Right atrium auricular region (tissue), 2 donors: ENCODE data around the gene DNHD1. TPM values are rescaled to one million over a fixed set of nuclear protein-coding genes. Genes with fewer than 3 reads are reported as not detected.

ENCODE experiments used
- DNase-seq: peaks from one replicate; pipeline ENCODE4 v3.0.0-alpha.2; 2019; ENCODE audit warnings: low spot score
- H3K27ac ChIP-seq, 2 donors: fragments of 200-600 bp; sonication (generic); 1 replicate in 1 of 2; 2 replicates in 1 of 2; pipeline ENCODE4 v1.5.1; 2016 to 2019
- H3K27me3 ChIP-seq, 2 donors: fragments of 200-600 bp; sonication (generic); one replicate each; pipeline versions ENCODE4 v1.5.1 to v1.6.0; 2017 to 2019
- H3K36me3 ChIP-seq: fragments of 200-600 bp; sonication (generic); one replicate; pipeline ENCODE4 v1.5.1; 2016
- H3K4me1 ChIP-seq, 2 donors: fragments of 200-600 bp; sonication (generic); one replicate each; pipeline versions ENCODE4 v1.5.1 to v1.6.0; 2017 to 2019
- H3K4me3 ChIP-seq, 2 donors: fragments of 200-600 bp; sonication (generic); 1 replicate in 1 of 2; 2 replicates in 1 of 2; pipeline ENCODE4 v1.5.1; 2017 to 2019; ENCODE audit warnings: mild to moderate bottlenecking in 1 of 2, moderate library complexity in 1 of 2
- H3K9me3 ChIP-seq, 2 donors: fragments of 200-600 bp; sonication (generic); one replicate each; pipeline ENCODE4 v1.5.1; 2019
- total RNA-seq, 2 donors: library from RNA; depleted of rRNA; stranded (reverse); fragments of >200 nt; gene quantifications; one replicate each; pipeline ENCODE4 v1.1.0, GENCODE V29; 2016
- TF ChIP-seq, protein P1 (sequence below), 2 donors: fragments of 200-600 bp; sonication (generic); IDR thresholded peaks; one replicate each; pipeline ENCODE4 v1.5.1; 2019; ENCODE audit warnings: antibody characterized with exemption in 2 of 2

DNHD1 gene
- total RNA-seq, 2 donors from 2014 or later: 4.4 to 4.8 TPM

DNA sequence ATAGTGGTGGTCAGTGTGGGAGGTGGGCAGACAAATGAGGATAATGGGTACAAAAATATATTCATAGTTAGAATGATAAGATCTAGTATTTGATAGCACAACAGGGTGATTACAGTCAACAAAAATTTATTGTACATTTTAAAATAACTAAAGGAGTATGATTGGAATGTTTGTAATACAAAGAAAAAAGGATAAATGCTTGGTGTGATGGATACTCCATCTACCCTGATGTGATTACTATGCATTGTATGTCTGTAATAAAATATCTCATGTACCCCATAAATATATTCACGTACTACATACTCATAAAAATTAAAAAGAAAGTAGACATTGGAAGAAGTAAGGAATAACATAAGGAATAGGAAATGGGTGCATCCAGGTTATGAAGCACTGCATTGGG is 90.9 kb downstream of the DNHD1 start:
- TF ChIP-seq, protein P1, sequence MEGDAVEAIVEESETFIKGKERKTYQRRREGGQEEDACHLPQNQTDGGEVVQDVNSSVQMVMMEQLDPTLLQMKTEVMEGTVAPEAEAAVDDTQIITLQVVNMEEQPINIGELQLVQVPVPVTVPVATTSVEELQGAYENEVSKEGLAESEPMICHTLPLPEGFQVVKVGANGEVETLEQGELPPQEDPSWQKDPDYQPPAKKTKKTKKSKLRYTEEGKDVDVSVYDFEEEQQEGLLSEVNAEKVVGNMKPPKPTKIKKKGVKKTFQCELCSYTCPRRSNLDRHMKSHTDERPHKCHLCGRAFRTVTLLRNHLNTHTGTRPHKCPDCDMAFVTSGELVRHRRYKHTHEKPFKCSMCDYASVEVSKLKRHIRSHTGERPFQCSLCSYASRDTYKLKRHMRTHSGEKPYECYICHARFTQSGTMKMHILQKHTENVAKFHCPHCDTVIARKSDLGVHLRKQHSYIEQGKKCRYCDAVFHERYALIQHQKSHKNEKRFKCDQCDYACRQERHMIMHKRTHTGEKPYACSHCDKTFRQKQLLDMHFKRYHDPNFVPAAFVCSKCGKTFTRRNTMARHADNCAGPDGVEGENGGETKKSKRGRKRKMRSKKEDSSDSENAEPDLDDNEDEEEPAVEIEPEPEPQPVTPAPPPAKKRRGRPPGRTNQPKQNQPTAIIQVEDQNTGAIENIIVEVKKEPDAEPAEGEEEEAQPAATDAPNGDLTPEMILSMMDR (IDR thresholded peaks at IDR 0.05): no peak
- Histone ChIP-seq H3K36me3 (peaks cover 14% of the 10 kb centered on the region), H3K27ac (no peak overlapping the region), H3K27me3 (no peaks in the 10 kb centered on the region), H3K4me1 (no peaks in the 10 kb centered on the region), H3K9me3 (peaks cover 5 to 18% of the 10 kb centered on the region in 2 donors), H3K4me3 (no peak overlapping the region)
- DNase-seq: no peak

DNA sequence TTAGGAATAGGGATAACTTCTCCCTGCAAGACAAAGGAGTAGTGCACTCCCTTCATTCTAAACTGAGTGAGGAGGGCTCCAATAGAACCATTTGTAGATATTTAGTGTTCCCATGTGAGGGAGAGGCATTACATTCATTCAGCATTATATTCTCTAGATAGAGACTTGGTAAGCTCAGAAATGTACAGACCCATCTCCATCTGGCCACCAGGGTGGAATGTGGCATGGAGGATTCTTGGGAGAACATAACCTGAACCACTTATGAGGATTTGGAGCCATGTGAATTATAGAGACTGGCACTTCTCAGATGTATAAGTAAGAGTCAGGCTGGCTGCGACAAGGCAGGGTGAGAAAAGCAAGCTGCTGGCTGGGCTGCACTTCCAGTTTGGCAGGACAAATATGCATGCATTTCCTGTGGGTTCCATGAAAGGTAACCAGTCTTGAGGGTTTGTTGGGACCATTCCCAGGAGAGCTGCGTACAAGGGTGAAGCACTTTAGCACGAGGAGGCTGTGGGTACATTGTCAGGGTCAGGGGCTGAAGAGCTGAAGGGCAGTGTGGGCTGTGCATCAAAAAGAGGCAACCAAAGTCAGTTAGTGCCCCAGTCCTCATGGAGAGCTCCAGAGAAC is 97.2 kb downstream of the DNHD1 start:
- peaks cover 25% of the 10 kb centered on the region for H3K36me3 ChIP-seq
- H3K4me1 ChIP-seq: peaks cover 0 to 42% of the 10 kb centered on the region in 2 donors
- no peak overlapping the region for H3K27ac ChIP-seq
- H3K27me3 ChIP-seq: no peaks in the 10 kb centered on the region
- DNase-seq: no peak
- H3K4me3 ChIP-seq: no peak overlapping the region
- no peaks in the 10 kb centered on the region for H3K9me3 ChIP-seq
- TF ChIP-seq, protein P1 (IDR thresholded peaks at IDR 0.05): no peak

GRCh38 chr11:6596239-6596877 is 99.3 kb downstream of the DNHD1 start:
- DNase-seq: no peak

DNA sequence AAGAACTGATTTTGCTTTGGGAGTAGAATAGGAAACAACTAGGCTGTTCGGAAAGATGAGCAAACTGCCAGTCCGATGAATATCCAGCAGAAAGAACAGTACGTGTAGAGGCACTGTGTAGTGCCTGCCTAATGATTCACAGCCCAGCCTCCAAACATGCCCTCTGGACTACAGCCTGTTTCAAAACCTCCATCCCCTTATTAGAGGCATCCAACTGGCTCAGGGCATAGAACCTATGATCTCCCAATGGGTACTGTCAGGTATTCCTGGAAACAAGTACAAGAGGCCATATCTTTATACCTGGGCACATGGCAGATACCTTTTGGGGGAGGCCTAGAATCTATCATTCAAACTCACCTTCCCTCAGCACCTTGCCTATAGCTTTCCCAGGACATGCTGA is 101.5 kb downstream of the DNHD1 start:
- Histone ChIP-seq H3K4me1 (peaks cover 0 to 61% of the 10 kb centered on the region in 2 donors), H3K9me3 (no peaks in the 10 kb centered on the region), H3K27ac (no peak overlapping the region), H3K36me3 (peaks cover 33% of the 10 kb centered on the region), H3K4me3 (no peak overlapping the region), H3K27me3 (no peaks in the 10 kb centered on the region)
- DNase-seq: peak; percentile 16
- TF ChIP-seq, protein P1 (IDR thresholded peaks at IDR 0.05): no peak

More at GRCh38 chr11:6596239-6596877, 99.3 kb downstream of the DNHD1 start:
- Histone ChIP-seq H3K4me3 (no peak overlapping the region), H3K36me3 (peaks cover 46% of the 10 kb centered on the region), H3K4me1 (peaks cover 0 to 46% of the 10 kb centered on the region in 2 donors), H3K27me3 (no peaks in the 10 kb centered on the region), H3K27ac (peak overlapping the region; percentile 9 to 19), H3K9me3 (no peaks in the 10 kb centered on the region)
- TF ChIP-seq, protein P1 (IDR thresholded peaks at IDR 0.05): no peak

DNA sequence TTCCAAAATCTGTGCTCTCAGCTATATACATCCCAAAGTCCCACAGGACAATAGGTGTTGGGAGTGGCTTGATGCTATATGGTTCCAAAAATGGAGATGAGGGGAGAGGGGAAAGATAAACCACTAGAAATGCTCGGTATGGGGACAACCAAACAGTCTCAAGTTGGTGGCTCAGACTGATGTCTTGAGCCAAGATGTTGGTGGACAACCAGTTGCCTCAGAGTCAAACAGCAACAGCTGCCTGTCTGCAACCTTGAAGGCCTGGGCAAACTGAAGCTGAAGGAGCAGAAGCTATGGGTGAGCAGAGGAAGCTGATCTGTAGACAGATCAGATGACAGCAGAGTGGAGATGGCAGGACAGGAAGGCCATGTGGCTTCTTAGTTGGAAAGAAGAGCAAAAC is 102.4 kb downstream of the DNHD1 start:
- peak; percentile 18 for DNase-seq

More for the DNA sequence above, 102.4 kb downstream of the DNHD1 start:
- TF ChIP-seq, protein P1 (IDR thresholded peaks at IDR 0.05): no peak
- no peaks in the 10 kb centered on the region for H3K9me3 ChIP-seq
- H3K27ac ChIP-seq: no peak overlapping the region
- H3K27me3 ChIP-seq: no peaks in the 10 kb centered on the region
- no peak overlapping the region for H3K4me3 ChIP-seq
- peaks cover 33% of the 10 kb centered on the region for H3K36me3 ChIP-seq
- peaks cover 0 to 61% of the 10 kb centered on the region in 2 donors for H3K4me1 ChIP-seq
